ENCODE measurements around the gene TMEM267. TPM values are rescaled to one million over a fixed set of nuclear protein-coding genes. Genes with fewer than 3 reads are reported as not detected.
"Not testable (repeated sequence)": the region's sequence is repeated elsewhere in the genome, so short reads cannot be mapped to it uniquely, and the experiment has no call there.

Gene TMEM267
- total and polyA plus RNA-seq, 10 of the 15 experiments (the other 5 are each of a cell fraction or from before 2014, with no cell fraction given), result 7.7 to 37.3 (median 13.3) TPM

DNA sequence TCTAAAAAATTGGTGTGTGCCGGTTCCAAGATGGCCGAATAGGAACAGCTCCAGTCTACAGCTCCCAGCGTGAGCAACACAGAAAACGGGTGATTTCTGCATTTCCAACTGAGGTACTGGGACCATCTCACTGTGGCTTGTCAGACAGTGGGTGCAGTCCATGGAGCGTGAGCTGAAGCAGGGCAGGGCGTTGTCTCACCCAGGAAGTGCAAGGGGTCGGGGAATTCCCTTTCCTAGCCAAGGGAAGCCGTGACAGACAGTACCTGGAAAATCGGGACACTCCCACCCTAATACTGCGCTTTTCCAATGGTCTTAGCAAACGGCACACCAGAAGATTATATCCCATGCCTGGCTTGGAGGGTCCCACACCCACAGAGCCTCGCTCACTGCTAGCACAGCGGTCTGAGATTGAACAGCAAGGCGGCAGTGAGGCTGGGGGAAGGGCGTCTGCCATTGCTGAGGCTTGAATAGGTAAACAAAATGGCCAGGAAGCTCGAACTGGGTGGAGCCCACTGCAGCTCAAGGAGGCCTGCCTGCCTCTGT lies 81.1 kb downstream of the TMEM267 start:
- not testable (repeated sequence) for FAIRE-seq; H3K9ac ChIP-seq (ENCODE audit: control insufficient read depth, insufficient read depth, low read length)

DNA sequence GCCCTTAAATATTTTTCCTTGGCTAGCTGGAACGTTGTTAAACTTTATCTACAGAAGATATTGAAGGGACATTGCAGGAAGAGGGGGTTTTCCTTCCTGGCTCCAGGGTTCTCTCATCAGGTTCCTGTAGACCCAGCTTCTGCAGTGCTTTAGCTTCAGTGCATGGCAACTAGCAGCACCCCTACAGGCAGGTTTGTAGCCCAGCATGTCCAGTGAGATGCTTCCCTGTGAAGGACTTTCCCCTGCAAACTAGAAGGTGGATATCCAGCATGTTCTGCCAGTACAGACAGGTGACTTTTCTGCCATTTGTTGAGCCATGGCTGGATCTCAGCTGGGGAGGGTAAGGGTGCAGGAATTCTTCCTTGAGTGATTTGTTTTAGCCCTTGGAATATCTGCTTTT lies 81.8 kb downstream of the TMEM267 start:
- H3K4me3 ChIP-seq, result no peak overlapping the region
- RAD21 ChIA-PET (ENCODE audit: unreplicated experiment), result interaction anchor here (0.7 kb wide), 1 partner anchor 83 kb away, joined by 5 read pairs; the partner anchor contains the start of gene TMEM267
- POLR2A ChIA-PET, result interaction anchor here (1.1 kb wide), 1 partner anchor 11 kb away, joined by 3 read pairs; the partner anchor contains the start of gene CCL28
- no peak overlapping the region for H3K4me2 ChIP-seq (ENCODE audit: control insufficient read depth, insufficient read depth)
- no peak overlapping the region for H3K9ac ChIP-seq (ENCODE audit: control insufficient read depth, insufficient read depth, low read length)
- WGBS (ENCODE audit: insufficient coverage, insufficient replicate concordance, low lambda C conversion rate, missing lambda C conversion rate), result 0% methylated on average over 1 of the region's 1 CpG
- intact Hi-C loops (cut with micrococcal nuclease; ENCODE audit: unreplicated experiment), result no loop called here
- CTCF ChIA-PET, result interaction anchor here (1.0 to 2.1 kb wide), 4 partner anchors 12 to 83 kb away, joined by 3 to 8 read pairs (median 4); no protein-coding TSS in a partner anchor
- DNase-seq (ENCODE audit: low read depth, low spot score) (no peak), ATAC-seq (peak; percentile 83), FAIRE-seq (no peak)
- SMC1A ChIA-PET (ENCODE audit: uncharacterized antibody, unreplicated experiment), result interaction anchor here (0.7 kb wide), 1 partner anchor 82 kb away, joined by 3 read pairs; no protein-coding TSS in a partner anchor
- H2AFZ ChIP-seq (ENCODE audit: control insufficient read depth, low read depth, low read length), result no peak overlapping the region
- H4K20me1 ChIP-seq (ENCODE audit: control insufficient read depth, insufficient read depth), result no peaks in the 10 kb centered on the region
- no peaks in the 10 kb centered on the region for H3K27me3 ChIP-seq (replicated peaks in 1 of 2; ENCODE audit: control insufficient read depth in 2 of 2, insufficient read depth in 2 of 2, low read length in 1 of 2)
- BruUV-seq (replicated peaks), result no TSS peak
- H3K36me3 ChIP-seq (ENCODE audit: control insufficient read depth in 2 of 2, insufficient read depth in 2 of 2, low read length in 1 of 2), result no peaks in the 10 kb centered on the region
- H3K79me2 ChIP-seq (ENCODE audit: control insufficient read depth, insufficient read depth, low read length), result no peaks in the 10 kb centered on the region
- H3K9me3 ChIP-seq (replicated peaks; ENCODE audit: control insufficient read depth, insufficient read depth, low read length), result no peaks in the 10 kb centered on the region
- in situ Hi-C loops (cut with MboI), result no loop called here
- no peak overlapping the region for H3K27ac ChIP-seq (ENCODE audit: control insufficient read depth, insufficient read depth)
- H3K4me1 ChIP-seq (ENCODE audit: control insufficient read depth, insufficient read depth, low read length), result no peaks in the 10 kb centered on the region
- no peak for TF ChIP-seq NFIC (IDR thresholded peaks at IDR 0.05; ENCODE audit: low read depth, low read length)
- no peak for TF ChIP-seq HDGF (IDR thresholded peaks at IDR 0.05)
- no peak for TF ChIP-seq CUX1 (IDR thresholded peaks at IDR 0.05; ENCODE audit: insufficient replicate concordance, low read depth, low read length)
- TF ChIP-seq SKIL (IDR thresholded peaks at IDR 0.05; ENCODE audit: low read depth, poor library complexity, severe bottlenecking), result no peak

More for the DNA sequence above, 81.1 kb downstream of the TMEM267 start:
- H3K4me2 ChIP-seq (ENCODE audit: control insufficient read depth, insufficient read depth); H3K4me1 ChIP-seq (ENCODE audit: control insufficient read depth, insufficient read depth, low read length); H3K79me2 ChIP-seq (ENCODE audit: control insufficient read depth, insufficient read depth, low read length); BruUV-seq (replicated peaks); in situ Hi-C loops (cut with MboI); H2AFZ ChIP-seq (ENCODE audit: control insufficient read depth, low read depth, low read length); H3K9me3 ChIP-seq (replicated peaks; ENCODE audit: control insufficient read depth, insufficient read depth, low read length); H3K27ac ChIP-seq (ENCODE audit: control insufficient read depth, insufficient read depth); intact Hi-C loops (cut with micrococcal nuclease; ENCODE audit: unreplicated experiment); H3K4me3 ChIP-seq; ATAC-seq; H3K27me3 ChIP-seq (replicated peaks in 1 of 2; ENCODE audit: control insufficient read depth in 2 of 2, insufficient read depth in 2 of 2, low read length in 1 of 2); DNase-seq (ENCODE audit: low read depth, low spot score); H4K20me1 ChIP-seq (ENCODE audit: control insufficient read depth, insufficient read depth); H3K36me3 ChIP-seq (ENCODE audit: control insufficient read depth in 2 of 2, insufficient read depth in 2 of 2, low read length in 1 of 2): not testable (repeated sequence)
- 55% methylated on average over 16 of the region's 16 CpGs for WGBS (ENCODE audit: insufficient coverage, insufficient replicate concordance, low lambda C conversion rate, missing lambda C conversion rate)
- ChIA-PET RAD21 (ENCODE audit: unreplicated experiment) (interaction anchor here (0.7 kb wide), 1 partner anchor 82 kb away, joined by 5 read pairs; the partner anchor contains the start of gene TMEM267), POLR2A (interaction anchor here (1.1 kb wide), 1 partner anchor 10 kb away, joined by 3 read pairs; the partner anchor contains the start of gene CCL28), CTCF (interaction anchor here (1.1 to 2.1 kb wide), 3 partner anchors 13 to 82 kb away, joined by 3 to 8 read pairs (median 4); no protein-coding TSS in a partner anchor), SMC1A (ENCODE audit: uncharacterized antibody, unreplicated experiment) (interaction anchor here (0.6 kb wide), 1 partner anchor 411 kb away, joined by 3 read pairs; no protein-coding TSS in a partner anchor)

All from GM12878 (cell line).